GM23338 (cell line): ENCODE results near the gene ZNF660. TPM values are rescaled to one million over a fixed set of nuclear protein-coding genes. Genes with fewer than 3 reads are reported as not detected.

ENCODE experiments used
- ATAC-seq: fragments of 200-7000 bp; cut with Tn5 transposase; 3 replicates; pipeline ENCODE4 v1.9.1; 2020
- DNase-seq: peaks from one replicate; pipeline ENCODE4 v3.0.0-alpha.2; 2015; ENCODE audit warnings: low spot score
- H2AFZ ChIP-seq: fragments of 200-600 bp; sonication (generic); 2 replicates; pipeline ENCODE4 v1.8.0; 2016; ENCODE audit warnings: antibody characterized with exemption, mild to moderate bottlenecking, moderate library complexity
- H3F3A ChIP-seq: fragments of 200-600 bp; sonication (generic); replicated peaks from 2 replicates; pipeline ENCODE4 v1.8.0; 2017; ENCODE audit warnings: antibody characterized with exemption, mixed run types, low read depth
- H3K27ac ChIP-seq: fragments of 200-600 bp; sonication (generic); 2 replicates; pipeline ENCODE4 v1.6.1; 2016; ENCODE audit warnings: low read depth
- H3K27me3 ChIP-seq: fragments of 200-600 bp; sonication (generic); 2 replicates; pipeline ENCODE4 v1.8.0; 2016; ENCODE audit warnings: mild to moderate bottlenecking, mixed run types, moderate library complexity; ENCODE audit not compliant: insufficient read depth
- H3K36me3 ChIP-seq: fragments of 200-600 bp; sonication (generic); 2 replicates; pipeline ENCODE4 v1.8.0; 2016; ENCODE audit warnings: mild to moderate bottlenecking; ENCODE audit not compliant: insufficient read depth
- H3K4me1 ChIP-seq: fragments of 200-600 bp; sonication (generic); 2 replicates; pipeline ENCODE4 v1.8.0; 2016; ENCODE audit warnings: mild to moderate bottlenecking, moderate library complexity; ENCODE audit not compliant: insufficient read depth
- H3K4me2 ChIP-seq: fragments of 200-600 bp; sonication (generic); 2 replicates; pipeline ENCODE4 v1.7.1; 2017; ENCODE audit warnings: mixed run types
- H3K4me3 ChIP-seq: fragments of 200-600 bp; sonication (generic); 2 replicates; pipeline ENCODE4 v1.6.1; 2016; ENCODE audit warnings: mixed run types
- H3K79me2 ChIP-seq: fragments of 200-600 bp; sonication (generic); replicated peaks from 2 replicates; pipeline ENCODE4 v1.8.0; 2017; ENCODE audit warnings: mild to moderate bottlenecking; ENCODE audit not compliant: insufficient read depth
- H3K9me2 ChIP-seq: fragments of 200-600 bp; sonication (generic); 2 replicates; pipeline ENCODE4 v1.8.0; 2017; ENCODE audit not compliant: insufficient read depth
- H4K20me1 ChIP-seq: fragments of 200-600 bp; sonication (generic); replicated peaks from 2 replicates; pipeline ENCODE4 v1.8.0; 2017; ENCODE audit warnings: mild to moderate bottlenecking; ENCODE audit not compliant: insufficient read depth
- H3K27ac Mint-ChIP-seq: 2 replicates; pipeline ENCODE4 v1.8.0; 2020; ENCODE audit warnings: inconsistent platforms, mild to moderate bottlenecking, moderate library complexity, mixed read lengths
- H3K27me3 Mint-ChIP-seq: 3 replicates; pipeline ENCODE4 v1.8.0; 2022; ENCODE audit warnings: low read depth, mild to moderate bottlenecking, moderate library complexity, mixed read lengths, inconsistent platforms; ENCODE audit not compliant: insufficient read depth, poor library complexity
- H3K36me3 Mint-ChIP-seq: 3 replicates; pipeline ENCODE4 v1.8.0; 2021; ENCODE audit warnings: low read depth, mild to moderate bottlenecking, inconsistent platforms, moderate library complexity, mixed read lengths
- H3K4me1 Mint-ChIP-seq: 3 replicates; pipeline ENCODE4 v1.8.0; 2020; ENCODE audit warnings: mild to moderate bottlenecking, inconsistent platforms, mixed read lengths
- H3K4me3 Mint-ChIP-seq: 3 replicates; pipeline ENCODE4 v1.8.0; 2021; ENCODE audit warnings: moderate library complexity, mild to moderate bottlenecking, inconsistent platforms, mixed read lengths
- H3K9me3 Mint-ChIP-seq: 3 replicates; pipeline ENCODE4 v1.8.0; 2020; ENCODE audit warnings: moderate library complexity, mild to moderate bottlenecking, inconsistent platforms, mixed read lengths
- JUNB ChIP-seq: IDR thresholded peaks from one replicate; pipeline ENCODE4 v1.6.1; 2016; ENCODE audit warnings: antibody characterized with exemption; ENCODE audit not compliant: unreplicated experiment
- REST ChIP-seq: IDR thresholded peaks from one replicate; pipeline ENCODE4 v1.6.1; 2018; ENCODE audit warnings: antibody characterized with exemption; ENCODE audit not compliant: unreplicated experiment
- STAT1 ChIP-seq: IDR thresholded peaks from one replicate; pipeline ENCODE4 v1.6.1; 2016; ENCODE audit warnings: antibody characterized with exemption; ENCODE audit not compliant: unreplicated experiment
- ZNF114 ChIP-seq: fragments of 250-450 bp; sonication (Bioruptor Pico); IDR thresholded peaks from 2 replicates; pipeline ENCODE4 v1.5.0; 2020; ENCODE audit warnings: mild to moderate bottlenecking, moderate library complexity
- ZNF331 ChIP-seq: fragments of 250-450 bp; sonication (Bioruptor Pico); IDR thresholded peaks from 2 replicates; pipeline ENCODE4 v1.5.0; 2020; ENCODE audit warnings: low read depth, mild to moderate bottlenecking, moderate library complexity
- polyA plus RNA-seq: library from polyadenylated mRNA; unstranded; fragments of >200 nt; fragmentation: Nextera tagmentation; extraction: Ambion mirVana; gene quantifications from 2 replicates; pipeline ENCODE4 v1.2.1, GENCODE V29; 2016
- total RNA-seq: library from RNA; depleted of rRNA; stranded (reverse); fragments of >200 nt; shearing (Covaris generic); gene quantifications from 2 replicates; pipeline ENCODE4 v1.2.3, GENCODE V29; 2014
- TF ChIP-seq, protein P1 (sequence below): IDR thresholded peaks from 2 replicates; pipeline ENCODE4 v1.6.1; 2016; ENCODE audit warnings: antibody characterized with exemption
- TF ChIP-seq, protein P2 (sequence below): fragments of 250-450 bp; sonication (Bioruptor Pico); IDR thresholded peaks from 2 replicates; pipeline ENCODE4 v1.5.0; 2020; ENCODE audit warnings: mild to moderate bottlenecking, moderate library complexity

The ZNF660 gene
- total and polyA plus RNA-seq, 2 experiments from 2014 or later: 5.4 to 10.1 TPM

DNA sequence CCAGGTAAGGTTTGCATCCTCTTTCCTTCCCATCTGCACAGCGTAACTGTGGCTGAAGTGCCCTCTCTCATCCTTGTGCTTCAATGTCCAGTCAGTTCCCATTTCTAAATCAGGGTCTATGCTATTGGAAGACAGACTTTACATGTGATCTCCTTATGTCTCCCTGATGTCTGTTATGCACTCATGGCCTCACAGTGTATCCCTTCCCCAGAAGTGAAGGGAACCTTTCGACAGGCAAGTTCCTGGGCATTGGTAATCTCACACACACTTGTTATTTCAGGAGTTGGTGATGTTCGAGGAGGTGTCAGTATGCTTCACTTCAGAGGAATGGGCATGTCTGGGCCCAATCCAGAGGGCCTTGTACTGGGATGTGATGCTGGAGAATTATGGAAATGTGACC, 47.4 kb downstream of the ZNF660 start:
- Histone ChIP-seq H3K4me1 (no peaks in the 10 kb centered on the region; the same call in 1 of the 2 replicates), H3K27ac (no peak overlapping the region), H4K20me1 (peaks cover 5% of the 10 kb centered on the region; the same call in 1 of the 2 replicates), H3K27me3 (no peaks in the 10 kb centered on the region), H3F3A (no peaks in the 10 kb centered on the region), H3K9me2 (no peaks in the 10 kb centered on the region), H3K4me2 (no peak overlapping the region), H3K4me3 (no peak overlapping the region), H2AFZ (no peak overlapping the region), H3K36me3 (peaks cover 9% of the 10 kb centered on the region), H3K79me2 (peaks cover 9% of the 10 kb centered on the region)
- H3K4me3 Mint-ChIP-seq: no peak overlapping the region
- no peak overlapping the region for H3K27ac Mint-ChIP-seq
- TF ChIP-seq JUNB (no peak), ZNF114 (CRISPR knock-in tag) (no peak), ZNF331 (no peak)
- TF ChIP-seq, protein P1, sequence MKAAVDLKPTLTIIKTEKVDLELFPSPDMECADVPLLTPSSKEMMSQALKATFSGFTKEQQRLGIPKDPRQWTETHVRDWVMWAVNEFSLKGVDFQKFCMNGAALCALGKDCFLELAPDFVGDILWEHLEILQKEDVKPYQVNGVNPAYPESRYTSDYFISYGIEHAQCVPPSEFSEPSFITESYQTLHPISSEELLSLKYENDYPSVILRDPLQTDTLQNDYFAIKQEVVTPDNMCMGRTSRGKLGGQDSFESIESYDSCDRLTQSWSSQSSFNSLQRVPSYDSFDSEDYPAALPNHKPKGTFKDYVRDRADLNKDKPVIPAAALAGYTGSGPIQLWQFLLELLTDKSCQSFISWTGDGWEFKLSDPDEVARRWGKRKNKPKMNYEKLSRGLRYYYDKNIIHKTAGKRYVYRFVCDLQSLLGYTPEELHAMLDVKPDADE: no peak
- TF ChIP-seq, protein P2, sequence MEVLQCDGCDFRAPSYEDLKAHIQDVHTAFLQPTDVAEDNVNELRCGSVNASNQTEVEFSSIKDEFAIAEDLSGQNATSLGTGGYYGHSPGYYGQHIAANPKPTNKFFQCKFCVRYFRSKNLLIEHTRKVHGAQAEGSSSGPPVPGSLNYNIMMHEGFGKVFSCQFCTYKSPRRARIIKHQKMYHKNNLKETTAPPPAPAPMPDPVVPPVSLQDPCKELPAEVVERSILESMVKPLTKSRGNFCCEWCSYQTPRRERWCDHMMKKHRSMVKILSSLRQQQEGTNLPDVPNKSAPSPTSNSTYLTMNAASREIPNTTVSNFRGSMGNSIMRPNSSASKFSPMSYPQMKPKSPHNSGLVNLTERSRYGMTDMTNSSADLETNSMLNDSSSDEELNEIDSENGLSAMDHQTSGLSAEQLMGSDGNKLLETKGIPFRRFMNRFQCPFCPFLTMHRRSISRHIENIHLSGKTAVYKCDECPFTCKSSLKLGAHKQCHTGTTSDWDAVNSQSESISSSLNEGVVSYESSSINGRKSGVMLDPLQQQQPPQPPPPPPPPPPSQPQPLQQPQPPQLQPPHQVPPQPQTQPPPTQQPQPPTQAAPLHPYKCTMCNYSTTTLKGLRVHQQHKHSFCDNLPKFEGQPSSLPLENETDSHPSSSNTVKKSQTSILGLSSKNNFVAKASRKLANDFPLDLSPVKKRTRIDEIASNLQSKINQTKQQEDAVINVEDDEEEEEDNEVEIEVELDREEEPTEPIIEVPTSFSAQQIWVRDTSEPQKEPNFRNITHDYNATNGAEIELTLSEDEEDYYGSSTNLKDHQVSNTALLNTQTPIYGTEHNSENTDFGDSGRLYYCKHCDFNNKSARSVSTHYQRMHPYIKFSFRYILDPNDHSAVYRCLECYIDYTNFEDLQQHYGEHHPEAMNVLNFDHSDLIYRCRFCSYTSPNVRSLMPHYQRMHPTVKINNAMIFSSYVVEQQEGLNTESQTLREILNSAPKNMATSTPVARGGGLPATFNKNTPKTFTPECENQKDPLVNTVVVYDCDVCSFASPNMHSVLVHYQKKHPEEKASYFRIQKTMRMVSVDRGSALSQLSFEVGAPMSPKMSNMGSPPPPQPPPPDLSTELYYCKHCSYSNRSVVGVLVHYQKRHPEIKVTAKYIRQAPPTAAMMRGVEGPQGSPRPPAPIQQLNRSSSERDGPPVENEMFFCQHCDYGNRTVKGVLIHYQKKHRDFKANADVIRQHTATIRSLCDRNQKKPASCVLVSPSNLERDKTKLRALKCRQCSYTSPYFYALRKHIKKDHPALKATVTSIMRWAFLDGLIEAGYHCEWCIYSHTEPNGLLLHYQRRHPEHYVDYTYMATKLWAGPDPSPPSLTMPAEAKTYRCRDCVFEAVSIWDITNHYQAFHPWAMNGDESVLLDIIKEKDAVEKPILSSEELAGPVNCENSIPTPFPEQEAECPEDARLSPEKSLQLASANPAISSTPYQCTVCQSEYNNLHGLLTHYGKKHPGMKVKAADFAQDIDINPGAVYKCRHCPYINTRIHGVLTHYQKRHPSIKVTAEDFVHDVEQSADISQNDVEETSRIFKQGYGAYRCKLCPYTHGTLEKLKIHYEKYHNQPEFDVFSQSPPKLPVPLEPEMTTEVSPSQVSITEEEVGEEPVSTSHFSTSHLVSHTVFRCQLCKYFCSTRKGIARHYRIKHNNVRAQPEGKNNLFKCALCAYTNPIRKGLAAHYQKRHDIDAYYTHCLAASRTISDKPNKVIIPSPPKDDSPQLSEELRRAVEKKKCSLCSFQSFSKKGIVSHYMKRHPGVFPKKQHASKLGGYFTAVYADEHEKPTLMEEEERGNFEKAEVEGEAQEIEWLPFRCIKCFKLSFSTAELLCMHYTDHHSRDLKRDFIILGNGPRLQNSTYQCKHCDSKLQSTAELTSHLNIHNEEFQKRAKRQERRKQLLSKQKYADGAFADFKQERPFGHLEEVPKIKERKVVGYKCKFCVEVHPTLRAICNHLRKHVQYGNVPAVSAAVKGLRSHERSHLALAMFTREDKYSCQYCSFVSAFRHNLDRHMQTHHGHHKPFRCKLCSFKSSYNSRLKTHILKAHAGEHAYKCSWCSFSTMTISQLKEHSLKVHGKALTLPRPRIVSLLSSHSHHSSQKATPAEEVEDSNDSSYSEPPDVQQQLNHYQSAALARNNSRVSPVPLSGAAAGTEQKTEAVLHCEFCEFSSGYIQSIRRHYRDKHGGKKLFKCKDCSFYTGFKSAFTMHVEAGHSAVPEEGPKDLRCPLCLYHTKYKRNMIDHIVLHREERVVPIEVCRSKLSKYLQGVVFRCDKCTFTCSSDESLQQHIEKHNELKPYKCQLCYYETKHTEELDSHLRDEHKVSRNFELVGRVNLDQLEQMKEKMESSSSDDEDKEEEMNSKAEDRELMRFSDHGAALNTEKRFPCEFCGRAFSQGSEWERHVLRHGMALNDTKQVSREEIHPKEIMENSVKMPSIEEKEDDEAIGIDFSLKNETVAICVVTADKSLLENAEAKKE (CRISPR knock-in tag): no peak
- H3K4me1 Mint-ChIP-seq: no peaks in the 10 kb centered on the region
- no peaks in the 10 kb centered on the region for H3K9me3 Mint-ChIP-seq
- DNase-seq (no peak), ATAC-seq (no peak)
- no peaks in the 10 kb centered on the region for H3K27me3 Mint-ChIP-seq
- H3K36me3 Mint-ChIP-seq: peaks cover 36% of the 10 kb centered on the region

GRCh38 chr3:44642337-44642736, 57.6 kb downstream of the ZNF660 start:
- H3K4me1 ChIP-seq: no peaks in the 10 kb centered on the region
- no peaks in the 10 kb centered on the region for H3K4me1 Mint-ChIP-seq
- peaks cover 51% of the 10 kb centered on the region for H3K9me3 Mint-ChIP-seq
- DNase-seq (no peak), ATAC-seq (no peak)
- no peaks in the 10 kb centered on the region for H3K27me3 Mint-ChIP-seq
- H3K4me3 Mint-ChIP-seq: no peak overlapping the region
- no peaks in the 10 kb centered on the region; the same call in 1 of the 2 replicates for H4K20me1 ChIP-seq
- peaks cover 44% of the 10 kb centered on the region for H3K36me3 ChIP-seq
- H3K79me2 ChIP-seq: peaks cover 8% of the 10 kb centered on the region; the same call in 1 of the 2 replicates
- H3K27me3 ChIP-seq: no peaks in the 10 kb centered on the region
- no peak overlapping the region for H3K27ac Mint-ChIP-seq
- H3K4me3 ChIP-seq: no peak overlapping the region
- no peak overlapping the region for H3K27ac ChIP-seq
- H3K36me3 Mint-ChIP-seq: peaks cover 62% of the 10 kb centered on the region
- H3F3A ChIP-seq: no peaks in the 10 kb centered on the region
- H2AFZ ChIP-seq: no peak overlapping the region
- H3K4me2 ChIP-seq: no peak overlapping the region
- no peaks in the 10 kb centered on the region for H3K9me2 ChIP-seq
- TF ChIP-seq, protein P1: no peak
- TF ChIP-seq JUNB (no peak), STAT1 (no peak), REST (no peak)
